Activated T-cell treated with anti-CD3 and anti-CD28 coated beads, Interleukin-2, amount 50 U/mL, for 48 hours (primary cell): ENCODE data around the gene NBPF6.
"Not testable (repeated sequence)": the region's sequence is repeated elsewhere in the genome, so short reads cannot be mapped to it uniquely, and the experiment has no call there.

ENCODE experiments used
- DNase-seq, 2 experiments: peaks; one replicate each; pipeline ENCODE4 v3.0.0-alpha.2; 2020

NBPF6 gene

GRCh38 chr1:108450043-108450442 lies at the start of gene NBPF6:
NBPF6 (plus strand) TSS chr1:108450343; CDS start chr1:108450602, 259 bp downstream.
- DNase-seq, result not testable (repeated sequence)

- not testable (repeated sequence) for DNase-seq
Measured at GRCh38 chr1:108411098-108411833, 38.9 kb upstream of the NBPF6 start.

- not testable (repeated sequence) for DNase-seq
Measured at GRCh38 chr1:108420129-108420528, 30.0 kb upstream of the NBPF6 start.

GRCh38 chr1:108421061-108421916 lies 28.9 kb upstream of the NBPF6 start:
- not testable (repeated sequence) for DNase-seq

GRCh38 chr1:108426877-108427276 lies 23.3 kb upstream of the NBPF6 start:
- not testable (repeated sequence) for DNase-seq

GRCh38 chr1:108432002-108432401 lies 18.1 kb upstream of the NBPF6 start:
- not testable (repeated sequence) for DNase-seq

GRCh38 chr1:108433404-108433803 lies 16.7 kb upstream of the NBPF6 start:
- not testable (repeated sequence) for DNase-seq

GRCh38 chr1:108438536-108438935 lies 11.6 kb upstream of the NBPF6 start:
- DNase-seq, result not testable (repeated sequence)

GRCh38 chr1:108454521-108454920 lies 4.4 kb downstream of the NBPF6 start:
- not testable (repeated sequence) for DNase-seq

- DNase-seq, result not testable (repeated sequence)
Measured at GRCh38 chr1:108458661-108459060, 8.5 kb downstream of the NBPF6 start.

- not testable (repeated sequence) for DNase-seq
Measured at GRCh38 chr1:108461758-108462157, 11.6 kb downstream of the NBPF6 start.

- DNase-seq, result not testable (repeated sequence)
Measured at GRCh38 chr1:108463962-108464361, 13.8 kb downstream of the NBPF6 start.

- not testable (repeated sequence) for DNase-seq
Measured at GRCh38 chr1:108466166-108466565, 16.0 kb downstream of the NBPF6 start.

- not testable (repeated sequence) for DNase-seq
Measured at GRCh38 chr1:108467155-108467554, 17.0 kb downstream of the NBPF6 start.

GRCh38 chr1:108470750-108471149 lies 20.6 kb downstream of the NBPF6 start:
- DNase-seq, result not testable (repeated sequence)

- DNase-seq, result not testable (repeated sequence)
Measured at GRCh38 chr1:108474516-108474915, 24.4 kb downstream of the NBPF6 start.

- DNase-seq, result no peak
Measured at GRCh38 chr1:108478429-108479015, 28.4 kb downstream of the NBPF6 start.

GRCh38 chr1:108482708-108483107 lies 32.6 kb downstream of the NBPF6 start:
- DNase-seq, result no peak

- DNase-seq, result not testable (repeated sequence)
Measured at GRCh38 chr1:108485990-108486389, 35.8 kb downstream of the NBPF6 start.

GRCh38 chr1:108486707-108487106 lies 36.6 kb downstream of the NBPF6 start:
- not testable (repeated sequence) for DNase-seq

GRCh38 chr1:108495008-108495407 lies 44.9 kb downstream of the NBPF6 start:
- not testable (repeated sequence) for DNase-seq

- not testable (repeated sequence) for DNase-seq
Measured at GRCh38 chr1:108496856-108497255, 46.7 kb downstream of the NBPF6 start.

GRCh38 chr1:108502138-108502537 lies 52.0 kb downstream of the NBPF6 start:
- DNase-seq, result no peak
